ENCODE data around the gene CLPTM1L.

DNA sequence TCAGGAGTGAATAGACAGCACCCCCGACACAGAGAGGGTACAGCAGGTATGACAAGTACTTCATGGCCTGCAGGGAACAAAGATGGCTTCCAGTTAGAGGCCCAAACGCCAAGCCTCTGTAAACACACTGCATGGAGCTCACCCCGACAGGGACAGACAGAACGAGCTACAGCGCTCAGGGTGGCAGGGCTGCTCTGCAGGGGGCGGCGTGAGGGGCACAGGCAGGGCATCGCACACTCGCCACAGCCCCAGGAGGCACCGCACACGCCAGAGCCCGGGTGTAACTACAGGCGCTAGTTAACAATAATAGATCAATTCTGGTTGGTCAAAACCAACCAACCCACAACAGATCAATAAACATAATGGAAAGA, 21.1 kb downstream of the CLPTM1L start:
- TF ChIP-seq, protein P1, sequence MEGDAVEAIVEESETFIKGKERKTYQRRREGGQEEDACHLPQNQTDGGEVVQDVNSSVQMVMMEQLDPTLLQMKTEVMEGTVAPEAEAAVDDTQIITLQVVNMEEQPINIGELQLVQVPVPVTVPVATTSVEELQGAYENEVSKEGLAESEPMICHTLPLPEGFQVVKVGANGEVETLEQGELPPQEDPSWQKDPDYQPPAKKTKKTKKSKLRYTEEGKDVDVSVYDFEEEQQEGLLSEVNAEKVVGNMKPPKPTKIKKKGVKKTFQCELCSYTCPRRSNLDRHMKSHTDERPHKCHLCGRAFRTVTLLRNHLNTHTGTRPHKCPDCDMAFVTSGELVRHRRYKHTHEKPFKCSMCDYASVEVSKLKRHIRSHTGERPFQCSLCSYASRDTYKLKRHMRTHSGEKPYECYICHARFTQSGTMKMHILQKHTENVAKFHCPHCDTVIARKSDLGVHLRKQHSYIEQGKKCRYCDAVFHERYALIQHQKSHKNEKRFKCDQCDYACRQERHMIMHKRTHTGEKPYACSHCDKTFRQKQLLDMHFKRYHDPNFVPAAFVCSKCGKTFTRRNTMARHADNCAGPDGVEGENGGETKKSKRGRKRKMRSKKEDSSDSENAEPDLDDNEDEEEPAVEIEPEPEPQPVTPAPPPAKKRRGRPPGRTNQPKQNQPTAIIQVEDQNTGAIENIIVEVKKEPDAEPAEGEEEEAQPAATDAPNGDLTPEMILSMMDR (IDR thresholded peaks at IDR 0.05) = no peak
- TF ChIP-seq EP300 (IDR thresholded peaks at IDR 0.05) = no peak
- TF ChIP-seq POLR2A (IDR thresholded peaks at IDR 0.05) = no peak
- no peak for TF ChIP-seq POLR2AphosphoS5 (IDR thresholded peaks at IDR 0.05)

All from sigmoid colon (tissue), 4 donors.